ENCODE results near the gene SHANK3.
A peak's percentile ranks its signal among the peaks of the same experiment; 100 is the strongest.
"Not testable (repeated sequence)": the region's sequence is repeated elsewhere in the genome, so short reads cannot be mapped to it uniquely, and the experiment has no call there.

The SHANK3 gene

DNA sequence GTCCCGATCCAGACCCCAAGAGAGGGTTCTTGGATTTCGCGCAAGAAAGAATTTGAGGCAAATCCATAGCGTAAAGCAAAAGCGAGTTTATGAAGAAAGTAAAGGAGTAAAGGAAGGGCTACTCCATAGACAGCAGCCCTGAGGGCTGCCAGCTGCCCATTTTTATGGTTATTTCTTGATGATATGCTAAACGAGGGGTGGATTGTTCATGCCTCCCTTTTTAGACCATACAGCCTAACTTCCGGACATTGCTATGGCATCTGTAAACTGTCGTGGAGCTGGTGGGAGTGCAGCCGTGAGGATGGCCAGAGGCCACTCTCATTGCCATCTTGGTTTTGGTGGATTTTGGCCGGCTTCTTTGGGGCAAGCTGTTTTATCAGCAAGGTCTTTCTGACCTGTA is 19.4 kb upstream of the SHANK3 start:
- DNase-seq (ENCODE audit: low spot score), result no peak

DNA sequence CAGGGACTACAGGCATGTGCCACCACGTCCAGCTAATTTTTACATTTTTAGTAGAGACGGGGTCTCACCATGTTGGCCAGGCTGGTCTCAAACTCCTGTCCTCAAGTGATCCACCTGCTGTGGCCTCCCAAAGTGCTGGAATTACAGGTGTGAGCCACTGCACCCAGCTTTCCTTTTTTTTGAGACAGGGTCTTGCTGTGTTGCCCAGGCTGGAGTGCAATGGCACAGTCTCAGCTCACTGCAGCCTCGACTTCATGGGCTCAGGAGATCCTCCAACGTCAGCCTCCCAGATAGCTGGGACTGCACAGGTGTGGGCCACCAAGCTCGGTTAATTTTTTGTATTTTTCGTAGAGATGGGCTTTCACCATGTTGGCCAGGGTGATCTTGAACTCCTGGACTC is 18.0 kb upstream of the SHANK3 start:
- DNase-seq (ENCODE audit: low spot score), result not testable (repeated sequence)

DNA sequence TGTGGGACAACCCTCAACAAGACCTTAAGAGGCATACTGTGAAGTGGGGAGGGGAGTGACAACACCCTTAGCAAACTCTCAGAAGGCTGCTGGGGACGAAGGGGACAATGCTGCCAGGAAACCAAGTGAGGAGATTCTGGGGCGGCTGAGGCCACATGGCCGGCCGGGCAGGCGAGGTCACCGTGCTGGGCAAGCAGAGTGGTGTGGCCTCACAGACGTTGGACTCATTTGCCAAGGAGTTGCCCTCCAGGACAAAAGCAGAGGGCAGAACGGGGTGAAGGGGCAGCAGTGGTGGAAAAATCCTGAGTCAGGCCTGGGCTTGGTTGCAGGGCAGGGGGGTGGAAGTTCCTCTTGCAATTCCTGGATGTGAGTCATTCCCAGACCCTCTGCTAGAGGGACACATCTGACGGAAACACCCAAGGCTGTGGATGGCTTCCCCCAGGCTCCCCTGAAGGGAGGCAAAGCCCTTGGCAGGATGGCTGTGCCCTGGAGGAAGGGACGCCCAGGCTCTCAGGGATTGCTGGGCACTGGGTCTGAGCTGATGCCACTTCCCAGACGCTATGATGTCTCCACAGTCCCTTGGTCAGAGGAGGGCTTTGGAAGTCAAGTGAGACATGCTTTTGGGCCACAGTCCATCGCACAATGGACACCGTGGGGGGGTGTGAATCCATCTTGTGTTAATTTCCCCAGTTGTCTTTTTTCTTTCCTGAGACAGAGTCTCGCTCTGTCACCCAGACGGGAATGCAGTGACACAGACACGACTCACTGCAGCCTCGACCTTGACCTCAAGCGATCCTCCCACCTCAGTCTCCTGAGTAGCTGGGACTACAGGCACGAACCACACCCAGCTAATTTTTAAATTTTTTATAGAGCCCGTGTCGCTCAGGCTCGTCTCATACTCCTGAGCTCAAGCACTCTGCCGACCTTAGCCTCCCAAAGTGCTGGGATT is 16.2 kb upstream of the SHANK3 start:
- DNase-seq (ENCODE audit: low spot score), result peak; percentile 52

DNA sequence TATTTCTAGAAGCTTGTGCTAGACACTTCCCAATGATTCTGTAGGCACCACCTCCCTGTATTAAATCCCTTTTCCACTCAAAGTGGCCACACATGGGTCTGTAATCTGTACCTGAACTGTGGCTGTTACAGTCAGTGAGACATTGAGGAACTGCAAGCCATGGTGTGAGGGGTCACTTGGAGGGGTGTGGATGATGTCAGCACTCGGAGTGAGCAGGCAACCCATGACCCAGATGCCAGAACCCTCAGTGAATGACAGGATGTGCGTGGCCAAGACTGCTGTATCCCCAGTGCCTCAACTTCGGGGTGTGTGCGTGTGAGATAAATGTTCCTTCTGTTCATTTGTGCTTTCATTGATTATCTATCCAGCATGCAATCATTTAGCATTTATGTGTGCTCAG is 14.7 kb upstream of the SHANK3 start:
- no peak for DNase-seq (ENCODE audit: low spot score)

DNA sequence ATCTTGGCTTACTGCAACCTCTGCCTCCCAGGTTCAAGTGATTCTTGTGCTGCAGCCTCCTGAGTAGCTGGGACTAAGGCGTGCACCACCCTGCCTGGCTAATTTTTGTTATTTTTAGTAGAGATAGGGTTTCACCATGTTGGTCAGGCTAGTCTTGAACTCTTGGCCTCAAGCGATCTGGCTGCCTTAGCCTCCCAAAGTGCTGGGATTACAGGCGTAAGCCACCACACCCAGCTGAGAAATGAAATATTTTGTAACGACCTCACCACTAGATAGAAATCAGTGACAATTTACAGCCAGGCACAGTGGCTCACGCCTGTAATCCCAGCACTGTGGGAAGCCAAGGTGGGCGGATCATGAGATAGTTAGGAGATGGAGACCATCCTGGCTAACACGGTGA is 12.9 kb upstream of the SHANK3 start:
- DNase-seq (ENCODE audit: low spot score), result not testable (repeated sequence)

DNA sequence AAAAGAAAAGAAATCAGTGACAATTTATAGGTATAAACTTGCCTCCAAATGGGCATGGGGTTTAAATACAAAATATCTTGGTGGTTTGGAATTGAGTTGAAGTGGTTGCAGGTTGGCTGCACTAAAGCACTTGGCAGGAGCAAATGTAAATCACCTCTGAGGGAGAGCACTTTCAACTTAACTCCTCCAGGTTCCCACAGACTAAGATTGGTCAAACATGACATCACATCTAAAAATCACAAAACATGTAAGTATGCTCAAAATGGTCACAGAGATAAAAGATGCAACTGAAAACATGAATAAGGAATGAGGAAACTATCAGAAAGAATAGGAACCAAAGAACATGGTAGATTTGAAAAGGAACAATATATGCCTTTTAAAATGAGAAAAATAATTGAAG is 12.3 kb upstream of the SHANK3 start:
- DNase-seq (ENCODE audit: low spot score), result no peak

DNA sequence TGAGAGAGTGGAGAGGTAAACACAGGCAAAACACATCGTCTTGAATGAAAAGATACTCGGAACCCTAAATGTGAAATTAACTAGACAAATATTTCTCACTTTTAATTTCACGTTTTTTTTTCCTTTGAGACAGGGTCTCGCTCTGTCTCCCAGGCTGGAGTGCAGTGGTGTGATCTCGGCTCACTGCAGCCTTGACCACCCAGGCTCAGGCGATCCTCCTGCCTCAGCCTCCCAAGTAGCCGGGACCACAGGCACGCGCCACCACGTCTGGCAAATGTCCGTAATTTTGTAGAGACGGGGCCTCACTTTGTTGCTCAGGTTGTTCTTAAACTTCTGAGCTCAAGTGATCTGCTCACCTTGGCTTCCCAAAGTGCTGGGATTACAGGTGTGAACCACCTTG is 7.4 kb upstream of the SHANK3 start:
- no peak for DNase-seq (ENCODE audit: low spot score)

DNA sequence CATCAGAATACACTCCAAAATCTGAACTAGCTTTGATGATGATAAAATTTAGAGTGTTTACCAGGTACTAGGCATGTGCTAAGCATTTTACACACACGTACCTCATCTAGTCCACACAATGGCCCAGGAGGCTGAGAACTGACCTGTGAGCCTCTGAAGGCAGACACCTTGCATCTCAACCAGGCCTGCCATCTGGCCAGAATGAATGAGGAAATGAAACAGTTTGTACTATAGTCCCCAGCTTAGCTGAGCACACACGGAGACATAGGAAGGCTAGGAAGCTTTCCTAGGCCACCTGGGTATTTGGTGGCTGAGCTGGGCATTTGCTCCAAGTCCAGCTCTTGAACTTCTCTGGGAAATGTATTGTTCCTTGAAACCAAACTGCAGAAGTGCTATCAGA is 6.9 kb upstream of the SHANK3 start:
- DNase-seq (ENCODE audit: low spot score), result no peak

DNA sequence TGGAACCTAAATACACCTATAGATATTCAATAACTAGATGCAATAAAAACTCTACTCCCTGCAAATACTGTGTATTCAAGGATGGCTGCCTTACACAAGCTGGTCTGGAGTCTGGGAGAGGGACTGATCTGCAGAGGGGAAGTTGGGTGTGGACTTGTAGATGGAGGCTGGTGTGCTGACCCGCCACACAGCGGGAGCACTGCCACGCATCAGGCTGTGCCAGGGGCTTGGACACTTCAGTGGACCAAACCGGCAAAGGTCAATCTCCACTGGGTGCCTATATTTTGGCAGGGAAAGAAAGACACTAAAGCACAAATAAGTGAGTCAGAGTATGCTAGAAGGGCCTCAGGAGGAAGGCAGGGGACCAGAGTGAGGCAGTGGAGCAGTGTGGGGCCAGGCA is 2.1 kb upstream of the SHANK3 start:
- no peak for DNase-seq (ENCODE audit: low spot score)

DNA sequence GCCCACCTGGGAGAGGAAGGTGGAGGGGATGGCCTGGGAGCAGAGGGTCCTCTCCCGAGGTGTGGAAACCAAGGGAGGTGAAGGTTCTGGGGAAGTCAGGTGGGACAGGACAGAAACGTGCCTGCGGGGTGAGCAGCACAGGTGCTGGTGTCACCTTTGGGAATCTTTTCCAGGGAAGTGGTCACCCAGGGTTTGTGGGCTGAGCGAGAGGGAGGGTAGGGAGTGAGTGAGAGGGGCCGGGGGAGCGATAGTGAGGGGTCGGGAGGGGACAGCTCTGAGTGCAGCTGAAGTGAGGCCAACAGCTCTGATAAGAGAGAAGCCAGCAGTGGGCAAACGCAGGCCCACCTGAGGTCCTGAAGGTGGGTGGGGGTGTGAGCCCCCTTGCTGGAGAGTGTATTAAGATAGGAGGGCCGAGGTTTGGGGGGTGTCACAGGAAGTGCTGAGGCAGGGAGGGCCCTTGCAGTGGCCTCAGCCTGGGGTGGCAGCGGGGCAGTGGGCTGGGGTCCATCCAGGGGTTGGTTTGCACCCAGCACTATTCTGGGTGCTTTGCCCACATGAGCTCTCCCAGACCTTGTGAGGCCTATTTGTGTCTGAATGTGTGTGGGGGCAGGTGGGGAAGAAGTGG is 1.6 kb upstream of the SHANK3 start:
- no peak for DNase-seq (ENCODE audit: low spot score)

DNA sequence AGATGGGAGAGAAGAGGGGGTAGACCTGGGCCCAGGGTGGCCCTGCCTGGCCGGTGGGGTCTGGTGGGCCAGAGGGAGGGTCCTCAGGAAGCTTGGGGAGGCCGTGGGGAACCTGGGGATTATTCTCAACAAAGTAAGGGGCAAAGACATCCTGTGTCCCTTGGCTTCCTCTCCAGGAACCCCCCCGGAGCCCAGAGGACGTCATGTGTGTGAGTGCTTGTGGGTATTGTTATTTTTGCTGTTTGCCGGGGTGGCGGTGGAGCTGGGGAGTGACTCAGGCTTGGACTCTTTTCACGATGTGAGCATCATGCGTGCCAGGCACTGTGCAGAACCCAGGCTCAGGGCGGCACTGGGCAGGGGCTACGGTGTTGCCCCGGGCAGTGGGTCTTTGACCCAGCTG is 982 bp upstream of the SHANK3 start:
- no peak for DNase-seq (ENCODE audit: low spot score)

DNA sequence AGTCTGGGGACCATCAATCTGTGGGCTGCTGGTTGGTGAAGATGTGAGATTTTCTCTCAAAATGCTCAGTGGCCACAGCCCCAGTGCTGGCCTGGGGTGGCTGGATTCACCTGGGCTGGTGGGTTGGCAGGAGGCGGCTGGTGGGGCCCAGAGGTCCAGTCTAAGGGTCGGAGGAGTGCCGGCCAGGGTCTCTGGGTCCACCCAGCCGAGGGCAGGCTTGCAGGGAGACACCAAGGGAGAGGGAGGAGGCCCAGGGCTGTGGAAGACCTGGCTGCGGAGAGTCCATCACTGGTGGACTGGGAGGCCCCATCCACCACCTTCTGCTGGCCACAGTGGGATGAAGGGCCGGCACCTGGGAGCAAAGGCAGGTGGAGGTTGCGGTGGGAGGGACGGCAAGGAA is 582 bp upstream of the SHANK3 start:
- no peak for DNase-seq (ENCODE audit: low spot score)

DNA sequence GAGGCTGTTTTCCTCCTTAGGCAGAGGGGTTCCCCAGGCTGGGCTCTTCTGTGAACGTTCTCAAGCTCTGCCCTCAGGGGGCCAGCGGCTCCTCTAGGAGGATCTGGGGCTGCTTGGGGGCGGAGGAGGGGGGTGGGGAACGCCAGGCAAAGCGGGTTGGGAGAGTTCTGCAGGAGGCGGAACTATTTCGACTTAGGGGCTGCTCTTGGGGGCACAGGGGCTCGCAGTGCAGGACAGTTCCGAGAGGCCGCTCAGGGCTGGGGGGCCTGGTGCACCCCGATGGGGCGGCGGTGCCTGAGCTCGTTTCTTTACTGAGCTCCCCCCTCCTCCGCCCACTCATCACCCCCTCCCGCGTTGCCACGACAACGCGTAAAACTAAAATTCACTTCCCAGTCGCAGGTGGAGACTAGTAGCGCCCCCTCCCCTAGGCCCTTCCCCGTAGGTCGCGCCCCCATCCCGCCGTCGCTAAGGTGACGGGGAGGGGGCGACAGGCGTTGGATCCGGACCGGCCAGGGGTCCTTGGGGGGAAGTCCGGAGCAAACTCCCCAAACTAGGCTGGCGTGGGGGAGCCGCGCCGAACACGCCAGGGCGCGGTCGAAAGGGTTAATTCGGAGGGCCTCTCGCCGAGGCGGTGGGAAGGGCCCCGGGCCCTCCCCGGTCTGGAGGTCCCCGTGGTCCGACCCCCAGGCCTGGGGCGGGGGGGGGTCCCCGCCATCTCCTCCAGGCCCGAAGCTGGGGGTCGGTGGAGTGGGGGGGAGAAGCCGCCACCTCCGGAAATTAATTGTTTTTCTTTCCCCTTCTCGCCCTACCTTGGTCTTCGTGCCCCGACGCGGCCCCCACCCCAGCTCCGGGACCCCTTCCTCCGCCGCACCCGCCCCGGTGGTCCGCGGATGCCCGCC is 857 bp downstream of the SHANK3 start:
- DNase-seq (ENCODE audit: low spot score), result no peak

DNA sequence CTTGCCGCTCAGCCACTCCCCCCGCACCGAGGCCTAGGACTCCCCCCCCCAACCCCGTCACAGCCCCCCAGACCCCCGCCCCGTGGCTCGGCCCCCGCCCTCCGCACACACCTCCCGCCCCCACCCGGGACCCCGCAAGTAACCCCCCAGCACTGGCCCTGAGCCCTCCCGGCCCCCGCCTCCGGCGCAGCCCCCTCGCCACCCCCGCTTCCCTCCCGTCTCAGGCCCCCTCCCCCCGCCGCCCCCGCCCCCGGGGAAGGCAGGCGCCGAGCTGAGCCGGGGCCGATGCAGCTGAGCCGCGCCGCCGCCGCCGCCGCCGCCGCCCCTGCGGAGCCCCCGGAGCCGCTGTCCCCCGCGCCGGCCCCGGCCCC is 1.5 kb downstream of the SHANK3 start:
- DNase-seq (ENCODE audit: low spot score), result no peak

DNA sequence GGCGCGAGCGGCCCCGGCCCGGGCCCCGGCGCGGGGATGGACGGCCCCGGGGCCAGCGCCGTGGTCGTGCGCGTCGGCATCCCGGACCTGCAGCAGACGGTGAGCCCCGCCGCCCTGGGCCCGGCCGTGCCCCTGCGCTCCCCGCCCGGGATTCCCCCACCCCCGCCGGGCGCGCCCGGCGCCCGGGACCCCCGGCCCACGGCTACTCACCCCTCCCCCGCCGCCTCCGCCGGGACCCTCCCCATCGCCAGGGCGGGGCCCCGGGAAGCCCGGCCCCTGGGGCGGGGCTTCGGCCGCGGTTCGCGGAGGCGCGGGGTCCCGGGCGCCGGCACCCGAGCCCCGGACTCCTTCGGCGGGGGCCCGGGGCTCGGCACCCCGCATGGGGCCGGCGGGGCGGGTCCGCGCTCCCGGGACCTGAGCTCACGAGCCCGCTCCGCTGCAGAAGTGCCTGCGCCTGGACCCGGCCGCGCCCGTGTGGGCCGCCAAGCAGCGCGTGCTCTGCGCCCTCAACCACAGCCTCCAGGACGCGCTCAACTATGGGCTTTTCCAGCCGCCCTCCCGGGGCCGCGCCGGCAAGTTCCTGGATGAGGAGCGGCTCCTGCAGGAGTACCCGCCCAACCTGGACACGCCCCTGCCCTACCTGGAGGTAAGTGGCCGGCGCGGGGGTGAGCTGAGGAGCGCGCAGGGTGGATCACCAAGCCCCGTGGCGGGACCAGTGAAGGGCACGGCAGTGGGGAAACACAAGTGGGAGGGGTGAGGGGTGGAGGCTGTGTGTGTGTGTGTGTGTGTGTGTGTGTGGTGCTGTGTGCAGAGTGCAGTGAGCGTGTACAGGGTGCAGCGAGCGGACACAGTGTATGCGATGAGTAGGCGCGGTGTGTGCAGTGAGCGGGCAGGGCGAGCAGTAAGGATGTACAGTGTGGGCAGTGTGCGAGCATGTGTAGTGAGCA is 2.3 kb downstream of the SHANK3 start:
- peak; percentile 78 for DNase-seq (ENCODE audit: low spot score)

DNA sequence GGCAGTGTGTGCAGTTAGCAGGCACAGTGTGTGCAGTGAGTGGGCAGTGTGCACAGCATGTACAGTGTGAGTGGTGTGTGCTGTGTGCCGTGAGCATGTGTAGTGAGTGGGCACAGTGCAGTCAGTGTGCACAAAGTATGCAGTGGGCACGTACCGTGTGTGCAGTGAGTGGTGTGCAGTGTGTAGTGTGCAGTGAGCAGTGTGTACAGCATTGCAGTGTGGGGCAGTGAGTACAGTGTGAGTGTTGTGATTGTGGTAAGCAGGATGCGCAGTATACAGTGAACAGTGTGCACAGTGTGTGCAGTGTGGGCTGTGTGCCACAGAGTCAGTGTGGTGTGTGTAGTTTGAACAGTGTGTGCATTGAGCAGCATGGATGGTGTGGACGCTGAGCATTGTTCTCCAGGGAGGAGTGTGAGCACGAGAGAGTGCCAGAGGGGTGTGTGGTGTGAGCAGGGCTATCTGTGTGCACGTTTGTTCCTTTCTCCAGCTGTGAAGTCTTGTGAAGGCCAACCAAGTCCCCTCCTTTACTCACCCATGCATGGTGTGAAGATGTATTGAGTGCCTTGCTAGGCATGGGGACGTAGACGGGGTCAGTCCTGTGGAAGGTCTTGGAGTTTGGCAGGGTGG is 3.0 kb downstream of the SHANK3 start:
- DNase-seq (ENCODE audit: low spot score), result no peak

DNA sequence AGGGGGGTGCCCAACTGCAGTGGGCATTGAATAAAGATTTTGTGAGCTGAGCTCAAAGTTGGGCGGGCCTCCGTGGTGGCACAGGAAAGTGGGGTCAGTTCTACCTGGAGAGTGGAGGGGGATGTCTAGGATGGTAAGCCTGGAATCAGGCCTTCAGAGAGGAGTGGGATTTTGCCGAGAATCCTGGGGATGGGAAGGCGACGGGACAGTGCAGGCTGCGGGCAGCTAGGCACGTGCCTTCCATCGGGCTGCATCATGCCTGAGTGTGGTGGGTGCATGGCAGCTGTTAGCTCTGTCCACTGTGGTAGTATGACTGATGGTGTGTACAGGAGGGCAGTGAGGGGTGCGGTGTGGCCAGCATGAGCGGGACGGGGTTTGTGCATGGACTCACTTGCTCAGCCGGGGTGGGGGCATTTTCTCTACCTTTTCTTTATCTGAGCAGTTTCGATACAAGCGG is 3.6 kb downstream of the SHANK3 start:
- DNase-seq (ENCODE audit: low spot score), result no peak

DNA sequence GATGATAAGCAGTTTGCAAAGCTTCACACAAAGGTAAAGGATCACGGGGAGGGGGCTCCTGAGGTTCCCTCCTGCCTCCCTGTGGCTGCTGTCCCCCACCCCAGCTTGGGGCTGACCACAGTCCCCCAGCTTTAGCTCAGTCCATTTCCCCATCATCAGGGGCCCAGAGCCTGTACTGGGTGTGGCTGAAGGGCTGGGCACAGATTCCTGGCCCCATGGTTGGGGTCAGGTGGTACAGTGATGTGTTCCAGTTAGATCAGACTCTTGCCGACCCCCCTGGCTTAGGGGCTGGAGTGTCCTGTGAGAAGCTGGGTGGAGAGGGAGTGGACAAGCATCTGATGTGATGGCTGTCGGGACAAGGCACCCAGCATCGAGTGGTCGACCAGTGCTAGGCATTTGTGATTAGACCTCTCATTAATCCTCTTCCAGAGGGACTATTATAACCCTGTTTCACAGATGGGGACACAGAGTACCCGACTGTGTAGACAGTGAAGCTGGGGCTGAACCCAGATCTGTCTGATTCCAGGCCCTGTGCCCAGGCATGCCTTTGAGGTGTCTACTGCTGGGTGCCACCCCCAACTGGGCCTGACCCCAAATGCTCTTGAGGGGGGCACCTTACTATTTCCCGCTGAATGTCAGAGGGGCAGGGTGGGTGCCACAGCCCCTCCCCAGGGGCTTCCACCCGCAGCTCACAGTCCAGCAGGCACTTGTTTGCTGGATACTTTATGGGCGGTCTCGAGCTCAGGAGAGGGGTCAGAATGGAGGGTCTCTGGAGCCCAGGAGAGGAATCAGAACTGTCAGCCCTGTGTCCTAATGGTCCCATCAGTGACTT is 4.3 kb downstream of the SHANK3 start:
- DNase-seq (ENCODE audit: low spot score), result no peak

DNA sequence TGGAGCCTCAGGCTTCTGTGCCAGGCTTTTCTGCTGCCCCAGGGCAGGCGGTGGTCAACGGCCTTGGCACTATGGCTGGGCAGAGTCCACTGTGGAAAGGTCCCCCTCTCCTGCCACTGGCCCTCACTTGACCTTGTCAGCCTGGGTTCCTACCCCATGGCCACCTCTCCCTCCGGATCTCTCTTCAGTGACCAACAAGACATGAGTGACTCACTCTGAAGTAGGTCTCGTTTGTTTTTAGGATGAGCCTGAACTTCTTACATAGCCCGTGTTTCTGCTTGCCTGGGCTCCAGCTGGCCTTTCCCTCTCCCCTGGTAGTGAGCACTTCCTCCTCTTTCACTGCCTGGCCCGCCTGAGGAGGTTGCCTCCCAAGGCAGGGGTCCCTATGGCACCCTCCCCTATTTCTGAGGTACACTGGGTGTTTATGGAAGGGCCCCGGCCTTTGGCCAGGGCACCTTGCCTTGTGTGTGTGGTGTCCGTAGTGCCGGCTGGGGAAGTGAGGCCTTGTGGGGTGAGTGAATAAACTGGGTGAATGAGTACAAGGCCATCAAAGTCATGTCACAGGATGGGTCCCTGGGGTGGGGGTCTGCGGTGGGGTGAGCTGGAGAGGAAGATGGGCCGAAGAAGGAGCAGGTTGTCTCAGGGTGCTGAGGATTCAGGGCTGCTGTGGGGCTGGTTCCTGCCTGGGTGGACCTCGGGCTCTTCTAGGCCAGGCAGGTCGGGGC is 5.0 kb downstream of the SHANK3 start:
- DNase-seq (ENCODE audit: low spot score), result no peak
